Kidney (tissue), 14 donors: ENCODE measurements around the gene CDH11. TPM values are rescaled to one million over a fixed set of nuclear protein-coding genes. Genes with fewer than 3 reads are reported as not detected.
A peak's percentile ranks its signal among the peaks of the same experiment; 100 is the strongest.

Source experiments
- DNase-seq, 5 donors: peaks; one replicate each; pipeline ENCODE4 v3.0.0-alpha.2; 2013 to 2020
- FAIRE-seq: peaks from 2 replicates; lab custom pipeline; 2012; peaks lifted over from hg19 to GRCh38; lab: Jason Lieb, UNC
- H3K27ac ChIP-seq, 2 donors: one replicate each; pipeline ENCODE4 v1.7.0; 2013; ENCODE audit warnings: low read depth in 2 of 2, low read length in 2 of 2, inconsistent platforms in 1 of 2
- H3K27me3 ChIP-seq: one replicate; pipeline ENCODE4 v1.7.1; 2013; ENCODE audit warnings: low read length, inconsistent platforms; ENCODE audit not compliant: control insufficient read depth, insufficient read depth
- H3K36me3 ChIP-seq, 3 donors: one replicate each; pipeline versions ENCODE4 v1.7.0 to v1.7.1; 2013; ENCODE audit warnings: low read length in 3 of 3, control low read depth in 1 of 3, inconsistent platforms in 1 of 3; ENCODE audit not compliant: insufficient read depth in 3 of 3, control insufficient read depth in 2 of 3
- H3K4me1 ChIP-seq, 3 donors: one replicate each; pipeline versions ENCODE4 v1.7.0 to v1.7.1; 2013; ENCODE audit warnings: low read length in 3 of 3, inconsistent platforms in 1 of 3, low read depth in 1 of 3; ENCODE audit not compliant: control insufficient read depth in 2 of 3, insufficient read depth in 2 of 3
- H3K4me3 ChIP-seq, 3 donors: one replicate each; pipeline versions ENCODE4 v1.7.0 to v1.8.1; 2013; ENCODE audit warnings: low read length in 3 of 3, control low read depth in 1 of 3, inconsistent platforms in 1 of 3
- H3K9ac ChIP-seq, 3 donors: one replicate each; pipeline versions ENCODE4 v1.7.0 to v1.7.1; 2013; ENCODE audit warnings: low read length in 3 of 3, control low read depth in 1 of 3, inconsistent platforms in 1 of 3
- H3K9me3 ChIP-seq, 3 donors: one replicate each; pipeline versions ENCODE4 v1.7.0 to v1.7.1; 2013; ENCODE audit warnings: low read length in 3 of 3, control low read depth in 1 of 3, inconsistent platforms in 1 of 3; ENCODE audit not compliant: control insufficient read depth in 2 of 3, insufficient read depth in 1 of 3
- intact Hi-C: fragments of 100-400 bp; cut with DNase I; formaldehyde crosslinking; loops from one replicate; pipeline ENCODE4 v1.11.1; 2022
- polyA plus RNA-seq: library from polyadenylated mRNA; stranded (reverse); fragments of 350-450 nt; fragmentation: Illumina TruSeq; extraction: RNeasy Lipid Tissue Mini Kit (QIAGEN cat#74804); gene quantifications from one replicate; pipeline ENCODE4 v1.2.3, GENCODE V29; 2014; ENCODE audit warnings: low read depth, low replicate concordance; ENCODE audit not compliant: insufficient read depth
- total RNA-seq: library from RNA; stranded (reverse); fragmentation: NEBNext Ultra II Directional; extraction: Animal tissue kit (Norgen Biotek cat#: 25700); gene quantifications from one replicate; pipeline ENCODE4 v1.2.1, GENCODE V29; 2021
- TF ChIP-seq, protein P1 (sequence below): IDR thresholded peaks from 3 replicates; pipeline ENCODE4 v1.5.1; 2012; ENCODE audit warnings: mild to moderate bottlenecking, moderate library complexity, borderline replicate concordance; ENCODE audit not compliant: insufficient read depth; ENCODE audit errors: extremely low read depth
- donor health status: control.
- donor health status: control.
- donor health status: control.
- donor health status: control.
- donor health status: control.
- donor health status: DM: yes; HTN: yes; CAD: no.
- donor health status: Normal renal cell carcinoma (clear cell type).

The CDH11 gene
- total and polyA plus RNA-seq, 2 donors from 2014 or later, result 3.0 to 44.9 TPM

DNA sequence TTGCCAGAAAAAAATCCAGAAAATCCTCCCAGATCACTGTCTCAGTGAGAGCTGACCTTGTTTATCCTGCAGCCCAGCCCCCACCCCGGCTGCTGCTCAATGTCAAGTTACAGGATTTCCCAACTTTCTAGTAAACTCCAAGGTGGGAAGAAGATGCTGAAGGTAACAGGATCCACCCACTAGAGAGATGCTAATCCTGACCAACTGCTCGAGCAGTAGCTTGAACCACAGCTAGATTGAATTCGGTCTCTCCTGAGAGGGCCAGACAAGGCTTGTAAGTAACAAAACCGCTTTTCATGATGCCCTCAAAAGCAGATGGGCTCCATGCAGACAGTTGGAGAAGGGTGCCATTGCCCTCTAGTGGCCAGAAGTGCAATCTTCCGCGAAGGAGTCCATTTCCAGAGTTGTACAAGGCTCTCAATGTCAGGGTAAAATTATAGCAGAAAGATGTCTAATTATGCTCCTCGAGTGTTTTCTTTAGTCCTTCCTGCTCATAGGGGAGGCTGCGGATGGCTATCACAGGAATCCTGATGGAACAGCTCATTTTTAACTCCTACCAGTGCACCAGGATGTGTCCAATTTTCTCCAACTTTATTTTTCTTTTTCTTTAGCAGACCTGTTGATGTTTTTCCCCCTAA lies 3.9 kb downstream of the CDH11 start:
- intact Hi-C loops, result no loop called here
- H3K9ac ChIP-seq, result no peak overlapping the region

DNA sequence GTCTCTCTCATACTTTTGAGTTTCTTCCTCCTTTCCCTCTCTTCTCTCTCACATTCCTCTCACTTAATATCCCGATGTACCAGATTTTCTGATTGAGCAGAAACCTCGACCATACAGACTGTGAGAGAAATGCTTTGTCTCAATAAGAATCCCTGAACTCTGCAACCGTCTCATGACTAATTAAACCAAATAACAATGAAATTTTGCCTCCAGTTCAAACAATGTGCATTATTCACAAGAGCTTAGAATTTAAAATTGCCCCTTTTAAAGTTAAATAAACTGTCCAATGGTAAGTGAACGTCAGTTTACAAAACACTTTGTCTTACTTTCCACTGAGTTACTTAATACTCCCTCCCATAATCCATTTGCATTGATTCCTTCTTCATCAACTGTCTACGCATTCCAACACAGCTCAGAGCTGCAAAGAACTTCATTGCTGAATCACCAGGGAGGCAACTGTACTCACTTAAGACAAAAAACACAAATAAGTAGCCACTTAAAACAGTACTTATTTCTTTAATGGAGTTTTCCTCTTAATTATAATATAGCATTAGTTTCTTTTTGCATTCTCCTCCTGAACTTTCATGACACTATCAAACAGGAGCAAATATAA lies 4.9 kb downstream of the CDH11 start:
- H3K4me3 ChIP-seq, result no peak overlapping the region
- intact Hi-C loops, result no loop called here
- no peak overlapping the region for H3K27ac ChIP-seq
- TF ChIP-seq, protein P1, sequence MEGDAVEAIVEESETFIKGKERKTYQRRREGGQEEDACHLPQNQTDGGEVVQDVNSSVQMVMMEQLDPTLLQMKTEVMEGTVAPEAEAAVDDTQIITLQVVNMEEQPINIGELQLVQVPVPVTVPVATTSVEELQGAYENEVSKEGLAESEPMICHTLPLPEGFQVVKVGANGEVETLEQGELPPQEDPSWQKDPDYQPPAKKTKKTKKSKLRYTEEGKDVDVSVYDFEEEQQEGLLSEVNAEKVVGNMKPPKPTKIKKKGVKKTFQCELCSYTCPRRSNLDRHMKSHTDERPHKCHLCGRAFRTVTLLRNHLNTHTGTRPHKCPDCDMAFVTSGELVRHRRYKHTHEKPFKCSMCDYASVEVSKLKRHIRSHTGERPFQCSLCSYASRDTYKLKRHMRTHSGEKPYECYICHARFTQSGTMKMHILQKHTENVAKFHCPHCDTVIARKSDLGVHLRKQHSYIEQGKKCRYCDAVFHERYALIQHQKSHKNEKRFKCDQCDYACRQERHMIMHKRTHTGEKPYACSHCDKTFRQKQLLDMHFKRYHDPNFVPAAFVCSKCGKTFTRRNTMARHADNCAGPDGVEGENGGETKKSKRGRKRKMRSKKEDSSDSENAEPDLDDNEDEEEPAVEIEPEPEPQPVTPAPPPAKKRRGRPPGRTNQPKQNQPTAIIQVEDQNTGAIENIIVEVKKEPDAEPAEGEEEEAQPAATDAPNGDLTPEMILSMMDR, result no peak
- peaks cover 0 to 4% (median 2%) of the 10 kb centered on the region in 3 donors for H3K4me1 ChIP-seq
- FAIRE-seq (no peak), DNase-seq (no peak)
- H3K27me3 ChIP-seq, result no peaks in the 10 kb centered on the region
- no peaks in the 10 kb centered on the region for H3K9me3 ChIP-seq
- no peaks in the 10 kb centered on the region for H3K36me3 ChIP-seq
- H3K9ac ChIP-seq, result no peak overlapping the region

More for the DNA sequence above, 3.9 kb downstream of the CDH11 start:
- no peak overlapping the region for H3K27ac ChIP-seq
- H3K9me3 ChIP-seq, result no peaks in the 10 kb centered on the region
- TF ChIP-seq, protein P1, result peak; percentile 85
- FAIRE-seq (no peak), DNase-seq (peak in 4 of 5 donors; percentile 84 to 94 (median 89))
- no peaks in the 10 kb centered on the region for H3K36me3 ChIP-seq
- H3K4me1 ChIP-seq, result peaks cover 0 to 4% (median 2%) of the 10 kb centered on the region in 3 donors
- peak overlapping the region in 1 of 3 donors; percentile 16 for H3K4me3 ChIP-seq
- no peaks in the 10 kb centered on the region for H3K27me3 ChIP-seq

DNA sequence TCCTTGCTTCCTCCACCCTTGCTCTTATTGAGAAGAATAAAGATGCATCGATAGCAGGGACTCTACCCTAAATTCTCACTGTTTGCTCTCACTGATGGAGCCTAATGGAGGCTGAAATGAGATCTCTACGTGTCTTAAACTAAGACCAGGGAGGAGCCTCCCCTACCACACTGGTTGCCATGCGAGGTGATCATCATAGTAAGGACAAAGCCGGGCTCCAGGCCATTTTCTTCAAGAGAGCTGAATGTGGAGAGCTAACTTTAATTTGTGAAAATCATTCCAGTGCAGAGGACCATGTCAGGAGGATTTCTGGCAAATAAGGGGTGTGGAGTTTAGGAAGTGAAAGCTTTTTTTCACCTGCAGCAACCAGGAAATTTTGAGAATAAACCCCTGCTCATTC lies 5.6 kb downstream of the CDH11 start:
- peaks cover 0 to 4% (median 2%) of the 10 kb centered on the region in 3 donors for H3K4me1 ChIP-seq
- FAIRE-seq (no peak), DNase-seq (no peak)
- H3K9ac ChIP-seq, result no peak overlapping the region
- H3K27ac ChIP-seq, result no peak overlapping the region
- intact Hi-C loops, result no loop called here
- TF ChIP-seq, protein P1, result no peak
- no peaks in the 10 kb centered on the region for H3K9me3 ChIP-seq
- H3K36me3 ChIP-seq, result no peaks in the 10 kb centered on the region
- no peak overlapping the region for H3K4me3 ChIP-seq
- H3K27me3 ChIP-seq, result no peaks in the 10 kb centered on the region
